ENCODE data around the gene TMEM11. TPM values are rescaled to one million over a fixed set of nuclear protein-coding genes. Genes with fewer than 3 reads are reported as not detected.
A peak's percentile ranks its signal among the peaks of the same experiment; 100 is the strongest.

TMEM11 gene
- total RNA-seq, 1 experiment from 2014 or later: 32.5 TPM

DNA sequence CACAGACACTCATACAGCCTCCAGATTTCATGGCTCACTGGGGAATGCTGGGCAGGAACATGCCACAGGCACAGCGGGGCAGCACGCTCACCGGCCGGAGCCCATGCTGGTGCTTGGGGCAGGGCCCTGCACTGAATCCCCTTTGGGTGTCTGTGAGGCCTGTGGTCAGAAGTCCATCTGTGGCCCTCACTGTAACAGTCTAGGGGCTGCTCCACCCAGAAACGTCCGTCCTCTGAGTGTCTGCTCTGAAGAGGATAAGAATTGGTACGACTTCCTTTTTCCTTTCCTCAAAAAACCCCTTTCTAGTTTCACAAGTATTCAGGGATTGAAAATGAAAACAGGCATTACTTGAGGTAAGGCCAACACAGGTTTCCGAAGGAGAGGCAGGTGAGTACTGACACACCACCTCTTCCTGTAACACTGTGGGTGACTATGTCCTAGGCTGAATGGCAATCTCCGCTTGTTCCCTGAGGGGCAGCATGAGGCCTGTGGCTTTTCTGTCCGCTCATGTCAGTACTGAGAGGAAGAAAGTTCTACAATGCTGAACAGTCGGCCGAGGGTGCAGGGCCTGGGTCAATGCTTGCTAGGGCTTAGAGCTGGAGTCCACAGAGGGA lies 42.5 kb downstream of the TMEM11 start:
- TF ChIP-seq, protein P1, sequence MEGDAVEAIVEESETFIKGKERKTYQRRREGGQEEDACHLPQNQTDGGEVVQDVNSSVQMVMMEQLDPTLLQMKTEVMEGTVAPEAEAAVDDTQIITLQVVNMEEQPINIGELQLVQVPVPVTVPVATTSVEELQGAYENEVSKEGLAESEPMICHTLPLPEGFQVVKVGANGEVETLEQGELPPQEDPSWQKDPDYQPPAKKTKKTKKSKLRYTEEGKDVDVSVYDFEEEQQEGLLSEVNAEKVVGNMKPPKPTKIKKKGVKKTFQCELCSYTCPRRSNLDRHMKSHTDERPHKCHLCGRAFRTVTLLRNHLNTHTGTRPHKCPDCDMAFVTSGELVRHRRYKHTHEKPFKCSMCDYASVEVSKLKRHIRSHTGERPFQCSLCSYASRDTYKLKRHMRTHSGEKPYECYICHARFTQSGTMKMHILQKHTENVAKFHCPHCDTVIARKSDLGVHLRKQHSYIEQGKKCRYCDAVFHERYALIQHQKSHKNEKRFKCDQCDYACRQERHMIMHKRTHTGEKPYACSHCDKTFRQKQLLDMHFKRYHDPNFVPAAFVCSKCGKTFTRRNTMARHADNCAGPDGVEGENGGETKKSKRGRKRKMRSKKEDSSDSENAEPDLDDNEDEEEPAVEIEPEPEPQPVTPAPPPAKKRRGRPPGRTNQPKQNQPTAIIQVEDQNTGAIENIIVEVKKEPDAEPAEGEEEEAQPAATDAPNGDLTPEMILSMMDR (conservative IDR thresholded peaks at IDR 0.05): no peak
- no peak overlapping the region for H2BK20ac ChIP-seq (ENCODE audit: low read depth, low read length, poor library complexity, severe bottlenecking)
- H3K4me1 Mint-ChIP-seq: no peaks in the 10 kb centered on the region
- H2BK12ac ChIP-seq (ENCODE audit: insufficient read length, low read depth, low read length): no peak overlapping the region
- H3K27ac Mint-ChIP-seq: peak overlapping the region in 2 of 3 experiments; percentile 21 to 88; a peak in 4 of 7 replicates
- no peak overlapping the region for H3K4me3 Mint-ChIP-seq
- H3K27me3 Mint-ChIP-seq (ENCODE audit: low read depth): no peaks in the 10 kb centered on the region
- no peaks in the 10 kb centered on the region for H3K27me3 ChIP-seq (ENCODE audit: insufficient read depth, low read length)
- H3K23ac ChIP-seq (ENCODE audit: insufficient read length, low read depth, low read length): no peak overlapping the region
- H3K9me3 Mint-ChIP-seq: no peaks in the 10 kb centered on the region
- H3K18ac ChIP-seq (ENCODE audit: insufficient read length, low read depth, low read length): no peak overlapping the region
- no peak for DNase-seq
- no peak overlapping the region for H3K4ac ChIP-seq (ENCODE audit: low read depth, low read length)
- H3K4me2 ChIP-seq (ENCODE audit: insufficient read depth, insufficient read length, low read length): no peak overlapping the region
- no peak overlapping the region for H3K9ac ChIP-seq (ENCODE audit: extremely low read depth, insufficient read length, low read length)
- H2AFZ ChIP-seq (ENCODE audit: low read length): no peak overlapping the region
- H3K4me1 ChIP-seq (ENCODE audit: insufficient read depth, low read length): no peaks in the 10 kb centered on the region
- no peak overlapping the region for H2AK5ac ChIP-seq (ENCODE audit: insufficient read length, low read length)
- H2BK120ac ChIP-seq (ENCODE audit: low read depth, low read length, poor library complexity, severe bottlenecking): no peak overlapping the region
- peak overlapping the region; percentile 33 for H4K91ac ChIP-seq (ENCODE audit: insufficient read length, low read depth, low read length)
- no peak overlapping the region for H4K8ac ChIP-seq (replicated peaks; ENCODE audit: insufficient read length, low read depth, low read length)
- H3K79me2 ChIP-seq (ENCODE audit: insufficient read depth, low read length): no peaks in the 10 kb centered on the region
- no peak overlapping the region for H3K27ac ChIP-seq (ENCODE audit: insufficient read length, low read depth, low read length)
- no peak overlapping the region for H2BK5ac ChIP-seq (ENCODE audit: insufficient read length, low read length)
- H3K14ac ChIP-seq (ENCODE audit: insufficient read depth, low read length): no peak overlapping the region; the same call in 1 of the 2 replicates
- H3K23me2 ChIP-seq (ENCODE audit: insufficient read length, low read depth, low read length, poor library complexity, severe bottlenecking): no peaks in the 10 kb centered on the region
- no peak overlapping the region for H2BK15ac ChIP-seq (ENCODE audit: low read depth, low read length)
- H3T11ph ChIP-seq (ENCODE audit: low read length): no peak overlapping the region
- no peaks in the 10 kb centered on the region for H4K20me1 ChIP-seq (ENCODE audit: control insufficient read depth, insufficient read depth, insufficient read length)
- WGBS (ENCODE audit: extremely low coverage, insufficient read length, low lambda C conversion rate): no CpG with 5 or more reads among the region's 12 CpGs
- no peak overlapping the region for H3K56ac ChIP-seq (ENCODE audit: insufficient read length, low read depth, low read length)
- no peaks in the 10 kb centered on the region for H3K9me3 ChIP-seq (ENCODE audit: control insufficient read depth, low read depth, low read length)
- H3K36me3 Mint-ChIP-seq (ENCODE audit: insufficient read depth in 1 of 3, low read depth in 3 of 3): peaks cover 0 to 23% (median 12%) of the 10 kb centered on the region in 3 experiments; a peak in 6 of 7 replicates
- no peak overlapping the region for H4K5ac ChIP-seq (ENCODE audit: insufficient read length, low read depth, low read length)
- H3K79me1 ChIP-seq (ENCODE audit: insufficient read depth, low read depth, low read length, poor library complexity, severe bottlenecking): no peaks in the 10 kb centered on the region
